HEK293 (cell line): ENCODE data around the gene ACTN4.

Experiments
- GLI2 ChIP-seq: fragments of 450-650 bp; formaldehyde crosslinking; IDR thresholded peaks from 2 replicates; pipeline ENCODE4; 2017; ENCODE audit warnings: missing biosample characterization, missing genetic modification characterization, low read depth, borderline replicate concordance
- HOXC10 ChIP-seq: sonication (generic); formaldehyde crosslinking; IDR thresholded peaks from 2 replicates; pipeline ENCODE4 v1.8.1; 2023; ENCODE audit warnings: mild to moderate bottlenecking, missing genetic modification reagents
- KLF16 ChIP-seq: fragments of 450-650 bp; formaldehyde crosslinking; IDR thresholded peaks from 2 replicates; pipeline ENCODE4 v1.5.1; 2017; ENCODE audit warnings: missing biosample characterization, missing genetic modification characterization
- KLF17 ChIP-seq: fragments of 450-650 bp; formaldehyde crosslinking; IDR thresholded peaks from 2 replicates; pipeline ENCODE4 v1.5.1; 2016; ENCODE audit warnings: missing biosample characterization, missing genetic modification characterization
- REST ChIP-seq: fragments of 450-650 bp; formaldehyde crosslinking; IDR thresholded peaks from 2 replicates; pipeline ENCODE4 v1.5.1; 2016; ENCODE audit warnings: missing biosample characterization, missing genetic modification characterization
- SCRT2 ChIP-seq: fragments of 450-650 bp; formaldehyde crosslinking; IDR thresholded peaks from 2 replicates; pipeline ENCODE4 v1.5.1; 2016; ENCODE audit warnings: missing biosample characterization, missing genetic modification characterization
- ZBTB11 ChIP-seq: fragments of 450-650 bp; formaldehyde crosslinking; conservative IDR thresholded peaks from 2 replicates; pipeline ENCODE4 v1.5.1; 2016; ENCODE audit warnings: low read depth, missing biosample characterization, missing genetic modification characterization
- ZBTB17 ChIP-seq: fragments of 450-650 bp; formaldehyde crosslinking; IDR thresholded peaks from 2 replicates; pipeline ENCODE4 v1.5.1; 2016; ENCODE audit warnings: missing biosample characterization, missing genetic modification characterization
- ZBTB20 ChIP-seq: fragments of 450-650 bp; formaldehyde crosslinking; IDR thresholded peaks from 2 replicates; pipeline ENCODE4 v1.5.1; 2016; ENCODE audit warnings: missing biosample characterization, missing genetic modification characterization
- ZNF148 ChIP-seq: fragments of 450-650 bp; formaldehyde crosslinking; IDR thresholded peaks from 2 replicates; pipeline ENCODE4 v1.5.0; 2017; ENCODE audit warnings: missing biosample characterization, missing genetic modification characterization, borderline replicate concordance
- ZNF184 ChIP-seq: fragments of 450-650 bp; IDR thresholded peaks from 2 replicates; pipeline ENCODE4 v1.5.1; 2018; ENCODE audit warnings: missing biosample characterization, mild to moderate bottlenecking, missing genetic modification characterization
- ZNF211 ChIP-seq: fragments of 450-650 bp; formaldehyde crosslinking; IDR thresholded peaks from 2 replicates; pipeline ENCODE4 v1.5.1; 2016; ENCODE audit warnings: low read depth, missing biosample characterization, missing genetic modification characterization
- ZNF280C ChIP-seq: fragments of 450-650 bp; formaldehyde crosslinking; IDR thresholded peaks from 2 replicates; pipeline ENCODE4 v1.5.1; 2016; ENCODE audit warnings: missing biosample characterization, missing genetic modification characterization
- ZNF341 ChIP-seq: fragments of 450-650 bp; formaldehyde crosslinking; IDR thresholded peaks from 2 replicates; pipeline ENCODE4; 2016; ENCODE audit warnings: low read depth, missing biosample characterization, missing genetic modification characterization
- ZNF404 ChIP-seq: fragments of 450-650 bp; formaldehyde crosslinking; IDR thresholded peaks from 2 replicates; pipeline ENCODE4 v1.5.1; 2017; ENCODE audit warnings: missing biosample characterization, missing genetic modification characterization
- ZNF416 ChIP-seq: fragments of 450-650 bp; formaldehyde crosslinking; IDR thresholded peaks from 2 replicates; pipeline ENCODE4 v1.5.1; 2016; ENCODE audit warnings: missing biosample characterization, missing genetic modification characterization
- ZNF529 ChIP-seq: fragments of 450-650 bp; formaldehyde crosslinking; IDR thresholded peaks from 2 replicates; pipeline ENCODE4 v1.5.1; 2017; ENCODE audit warnings: missing genetic modification characterization, missing biosample characterization; ENCODE audit not compliant: insufficient replicate concordance
- ZNF561 ChIP-seq: fragments of 450-650 bp; IDR thresholded peaks from 2 replicates; pipeline ENCODE4 v1.5.1; 2018; ENCODE audit warnings: missing biosample characterization, missing genetic modification characterization, borderline replicate concordance
- ZNF585B ChIP-seq: fragments of 450-650 bp; formaldehyde crosslinking; IDR thresholded peaks from 2 replicates; pipeline ENCODE4 v1.5.1; 2016; ENCODE audit warnings: missing biosample characterization, missing genetic modification characterization
- ZNF701 ChIP-seq: fragments of 450-650 bp; formaldehyde crosslinking; IDR thresholded peaks from 2 replicates; pipeline ENCODE4 v1.5.1; 2016; ENCODE audit warnings: missing biosample characterization, missing genetic modification characterization
- ZNF704 ChIP-seq: fragments of 450-650 bp; formaldehyde crosslinking; IDR thresholded peaks from 2 replicates; pipeline ENCODE4 v1.5.1; 2016; ENCODE audit warnings: missing biosample characterization, missing genetic modification characterization
- ZNF785 ChIP-seq: fragments of 450-650 bp; formaldehyde crosslinking; IDR thresholded peaks from 2 replicates; pipeline ENCODE4 v1.5.1; 2016; ENCODE audit warnings: missing biosample characterization, missing genetic modification characterization
- ZSCAN4 ChIP-seq: fragments of 450-650 bp; formaldehyde crosslinking; IDR thresholded peaks from 2 replicates; pipeline ENCODE4 v1.5.1; 2017; ENCODE audit warnings: missing biosample characterization, missing genetic modification characterization

The ACTN4 gene

GRCh38 chr19:38684078-38684861, 36.8 kb downstream of the ACTN4 start (continued):
- TF ChIP-seq REST (tag by site-specific recombination) (peak; percentile 31; the same call in 1 of the 2 replicates), ZNF341 (tag by site-specific recombination) (peak; percentile 69), ZNF585B (no peak), ZBTB17 (tag by site-specific recombination) (peak; percentile 91), GLI2 (no peak; the same call in 1 of the 2 replicates), ZNF211 (no peak), ZNF148 (tag by site-specific recombination) (no peak), ZNF785 (tag by site-specific recombination) (no peak; the same call in 1 of the 2 replicates), ZBTB11 (tag by site-specific recombination) (no peak), ZNF280C (tag by site-specific recombination) (no peak), ZSCAN4 (tag by site-specific recombination) (no peak), ZNF184 (tag by site-specific recombination) (0 out of 2 replicates have a peak, but pooled peaks have one; percentile 67), ZBTB20 (tag by site-specific recombination) (peak; percentile 81), ZNF404 (tag by site-specific recombination) (no peak), ZNF701 (tag by site-specific recombination) (no peak), SCRT2 (tag by site-specific recombination) (no peak), HOXC10 (CRISPR knock-in tag) (no peak), KLF17 (tag by site-specific recombination) (peak; percentile 90), ZNF529 (tag by site-specific recombination) (no peak), KLF16 (tag by site-specific recombination) (peak; percentile 78), ZNF704 (tag by site-specific recombination) (no peak), ZNF416 (no peak), ZNF561 (peak; percentile 97; the same call in 1 of the 2 replicates)
